ENCODE measurements around the gene NRXN3. TPM values are rescaled to one million over a fixed set of nuclear protein-coding genes. Genes with fewer than 3 reads are reported as not detected.

NRXN3 gene
- total RNA-seq, 4 donors from 2014 or later, result 0.04 to 0.16 TPM; not detected in 2

- in situ Hi-C loops (cut with MboI; ENCODE audit: low sequenced_read_pairs in 4 of 4) (no loop called here), intact Hi-C loops (cut with DNase I; ENCODE audit: low total_unique reads) (no loop called here)
- Histone ChIP-seq H3K36me3 (no peaks in the 10 kb centered on the region), H3K9me3 (no peaks in the 10 kb centered on the region), H3K27ac (no peak overlapping the region), H3K4me3 (no peak overlapping the region), H3K27me3 (no peaks in the 10 kb centered on the region), H3K4me1 (peaks cover 0 to 8% of the 10 kb centered on the region in 2 donors)
- ATAC-seq (no peak), DNase-seq (no peak)
- TF ChIP-seq POLR2A (IDR thresholded peaks at IDR 0.05) (no peak), CTCF (IDR thresholded peaks at IDR 0.05 in 4 of 5, conservative IDR thresholded peaks at IDR 0.05 in 1 of 5) (no peak)
Observed at GRCh38 chr14:79299162-79299561, 1129.0 kb downstream of the NRXN3 start.

GRCh38 chr14:79304279-79304678, 1134.1 kb downstream of the NRXN3 start:
- intact Hi-C loops (cut with DNase I; ENCODE audit: low total_unique reads) (no loop called here), in situ Hi-C loops (cut with MboI; ENCODE audit: low sequenced_read_pairs in 4 of 4) (no loop called here)
- Histone ChIP-seq H3K4me3 (no peak overlapping the region), H3K27me3 (no peaks in the 10 kb centered on the region), H3K27ac (no peak overlapping the region), H3K4me1 (no peaks in the 10 kb centered on the region), H3K36me3 (no peaks in the 10 kb centered on the region), H3K9me3 (no peaks in the 10 kb centered on the region)
- ATAC-seq (no peak), DNase-seq (no peak)
- no peak for TF ChIP-seq POLR2A (IDR thresholded peaks at IDR 0.05)

GRCh38 chr14:79306546-79306945, 1136.4 kb downstream of the NRXN3 start:
- no peak overlapping the region for H3K4me3 ChIP-seq
- intact Hi-C loops (cut with DNase I; ENCODE audit: low total_unique reads) (no loop called here), in situ Hi-C loops (cut with MboI; ENCODE audit: low sequenced_read_pairs in 4 of 4) (no loop called here)
- TF ChIP-seq POLR2A (IDR thresholded peaks at IDR 0.05), result no peak
- no peak for TF ChIP-seq CTCF (IDR thresholded peaks at IDR 0.05 in 4 of 5, conservative IDR thresholded peaks at IDR 0.05 in 1 of 5)
- no peak overlapping the region for H3K27ac ChIP-seq
- no peaks in the 10 kb centered on the region for H3K9me3 ChIP-seq
- no peaks in the 10 kb centered on the region for H3K27me3 ChIP-seq
- no peaks in the 10 kb centered on the region for H3K36me3 ChIP-seq
- H3K4me1 ChIP-seq, result no peaks in the 10 kb centered on the region
- ATAC-seq (no peak), DNase-seq (no peak)

- no peak for ATAC-seq
Observed at GRCh38 chr14:79318371-79318770, 1148.2 kb downstream of the NRXN3 start.

GRCh38 chr14:79320561-79320960, 1150.4 kb downstream of the NRXN3 start:
- Histone ChIP-seq H3K36me3 (no peaks in the 10 kb centered on the region), H3K27me3 (peaks cover 0 to 2% (median 0%) of the 10 kb centered on the region in 3 donors), H3K9me3 (no peaks in the 10 kb centered on the region), H3K4me3 (no peak overlapping the region), H3K27ac (no peak overlapping the region), H3K4me1 (no peaks in the 10 kb centered on the region)
- ATAC-seq (no peak), DNase-seq (no peak)
- in situ Hi-C loops (cut with MboI; ENCODE audit: low sequenced_read_pairs in 4 of 4), result no loop called here
- intact Hi-C loops (cut with DNase I; ENCODE audit: low total_unique reads), result no loop called here
- TF ChIP-seq POLR2A (IDR thresholded peaks at IDR 0.05), result no peak
- no peak for TF ChIP-seq CTCF (IDR thresholded peaks at IDR 0.05 in 4 of 5, conservative IDR thresholded peaks at IDR 0.05 in 1 of 5)

More at GRCh38 chr14:79318371-79318770, 1148.2 kb downstream of the NRXN3 start:
- H3K4me3 ChIP-seq, result no peak overlapping the region
- intact Hi-C loops (cut with DNase I; ENCODE audit: low total_unique reads), result no loop called here
- DNase-seq, result no peak
- no peaks in the 10 kb centered on the region for H3K36me3 ChIP-seq
- H3K4me1 ChIP-seq, result no peaks in the 10 kb centered on the region
- in situ Hi-C loops (cut with MboI; ENCODE audit: low sequenced_read_pairs in 4 of 4), result no loop called here
- peaks cover 0 to 2% (median 0%) of the 10 kb centered on the region in 3 donors for H3K27me3 ChIP-seq
- TF ChIP-seq CTCF (IDR thresholded peaks at IDR 0.05 in 4 of 5, conservative IDR thresholded peaks at IDR 0.05 in 1 of 5) (no peak), POLR2A (IDR thresholded peaks at IDR 0.05) (no peak)
- H3K27ac ChIP-seq, result no peak overlapping the region
- H3K9me3 ChIP-seq, result no peaks in the 10 kb centered on the region
